Transverse colon (tissue), 4 donors: ENCODE data around the gene FBF1.

Source experiments
- EP300 ChIP-seq: sonication (generic); formaldehyde crosslinking; IDR thresholded peaks from one replicate; pipeline ENCODE4 v1.6.1; 2017; ENCODE audit warnings: antibody characterized with exemption, low read depth
- POLR2A ChIP-seq: fragments of 450-650 bp; IDR thresholded peaks from one replicate; pipeline ENCODE4 v1.6.1; 2016; ENCODE audit warnings: antibody characterized with exemption, mild to moderate bottlenecking, moderate library complexity
- POLR2AphosphoS5 ChIP-seq, 3 donors: sonication (generic); formaldehyde crosslinking; IDR thresholded peaks; one replicate each; pipeline ENCODE4 v1.6.1; 2016; ENCODE audit warnings: antibody characterized with exemption in 3 of 3
- TF ChIP-seq, protein P1 (sequence below), 5 experiments: fragments of 200-600 bp in 3 of 5; fragments of 450-650 bp in 2 of 5; sonication (generic) in 3 of 5; IDR thresholded peaks; 1 replicate in 2 of 5; 2 replicates in 3 of 5; pipeline ENCODE4 v1.5.1; 2016 to 2017; ENCODE audit warnings: antibody characterized with exemption in 5 of 5, inconsistent platforms in 3 of 5, mild to moderate bottlenecking in 2 of 5, moderate library complexity in 1 of 5

DNA sequence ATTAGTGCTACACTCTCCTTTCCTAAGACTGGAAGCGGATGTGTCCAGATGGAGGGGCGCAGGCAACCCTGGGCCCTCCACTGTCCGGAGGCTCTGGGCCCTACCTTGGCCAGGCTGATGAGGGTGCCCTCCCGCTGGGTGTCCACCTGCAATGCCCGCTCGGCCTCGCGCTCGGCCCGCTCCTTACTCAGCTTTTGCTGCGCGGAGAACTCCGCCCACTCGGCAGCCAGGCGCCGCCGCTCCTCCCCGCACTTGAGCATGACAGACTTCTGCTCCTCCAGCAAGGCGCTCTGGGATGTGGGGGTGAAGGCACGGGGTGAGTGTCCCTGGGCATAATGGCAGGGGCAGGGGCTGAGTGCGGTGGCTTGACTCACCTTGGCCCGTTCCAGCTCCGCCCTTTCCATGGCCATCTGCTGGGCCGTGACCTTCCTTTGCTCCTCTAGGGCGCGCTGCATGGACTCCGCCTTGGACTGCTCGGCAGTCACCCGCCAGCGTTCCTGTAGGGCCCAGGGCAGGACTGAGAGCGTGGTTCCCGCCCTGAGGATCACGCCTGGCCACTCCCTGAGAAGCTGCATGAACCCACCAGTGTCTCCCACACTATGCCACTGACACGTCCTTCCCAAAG, 26.1 kb downstream of the FBF1 start:
- TF ChIP-seq, protein P1, sequence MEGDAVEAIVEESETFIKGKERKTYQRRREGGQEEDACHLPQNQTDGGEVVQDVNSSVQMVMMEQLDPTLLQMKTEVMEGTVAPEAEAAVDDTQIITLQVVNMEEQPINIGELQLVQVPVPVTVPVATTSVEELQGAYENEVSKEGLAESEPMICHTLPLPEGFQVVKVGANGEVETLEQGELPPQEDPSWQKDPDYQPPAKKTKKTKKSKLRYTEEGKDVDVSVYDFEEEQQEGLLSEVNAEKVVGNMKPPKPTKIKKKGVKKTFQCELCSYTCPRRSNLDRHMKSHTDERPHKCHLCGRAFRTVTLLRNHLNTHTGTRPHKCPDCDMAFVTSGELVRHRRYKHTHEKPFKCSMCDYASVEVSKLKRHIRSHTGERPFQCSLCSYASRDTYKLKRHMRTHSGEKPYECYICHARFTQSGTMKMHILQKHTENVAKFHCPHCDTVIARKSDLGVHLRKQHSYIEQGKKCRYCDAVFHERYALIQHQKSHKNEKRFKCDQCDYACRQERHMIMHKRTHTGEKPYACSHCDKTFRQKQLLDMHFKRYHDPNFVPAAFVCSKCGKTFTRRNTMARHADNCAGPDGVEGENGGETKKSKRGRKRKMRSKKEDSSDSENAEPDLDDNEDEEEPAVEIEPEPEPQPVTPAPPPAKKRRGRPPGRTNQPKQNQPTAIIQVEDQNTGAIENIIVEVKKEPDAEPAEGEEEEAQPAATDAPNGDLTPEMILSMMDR (IDR thresholded peaks at IDR 0.05), result no peak
- TF ChIP-seq POLR2A (no peak), POLR2AphosphoS5 (IDR thresholded peaks at IDR 0.05) (no peak), EP300 (no peak)
